Stimulated activated CD4-positive, alpha-beta T cell treated with anti-CD3 and anti-CD28 coated beads, Interleukin-2, amount 100 ng/mL, for 4 hours (primary cell): Measurements from ENCODE around the gene NPPB.

Experiments used
- DNase-seq: peaks from one replicate; pipeline ENCODE4 v3.0.0-alpha.2; 2020; ENCODE audit warnings: low read depth

Gene NPPB

GRCh38 chr1:11880911-11881748 is 22.4 kb upstream of the NPPB start:
- no peak for DNase-seq

- DNase-seq = no peak
Measured at GRCh38 chr1:11880181-11880575, 21.4 kb upstream of the NPPB start.

DNA sequence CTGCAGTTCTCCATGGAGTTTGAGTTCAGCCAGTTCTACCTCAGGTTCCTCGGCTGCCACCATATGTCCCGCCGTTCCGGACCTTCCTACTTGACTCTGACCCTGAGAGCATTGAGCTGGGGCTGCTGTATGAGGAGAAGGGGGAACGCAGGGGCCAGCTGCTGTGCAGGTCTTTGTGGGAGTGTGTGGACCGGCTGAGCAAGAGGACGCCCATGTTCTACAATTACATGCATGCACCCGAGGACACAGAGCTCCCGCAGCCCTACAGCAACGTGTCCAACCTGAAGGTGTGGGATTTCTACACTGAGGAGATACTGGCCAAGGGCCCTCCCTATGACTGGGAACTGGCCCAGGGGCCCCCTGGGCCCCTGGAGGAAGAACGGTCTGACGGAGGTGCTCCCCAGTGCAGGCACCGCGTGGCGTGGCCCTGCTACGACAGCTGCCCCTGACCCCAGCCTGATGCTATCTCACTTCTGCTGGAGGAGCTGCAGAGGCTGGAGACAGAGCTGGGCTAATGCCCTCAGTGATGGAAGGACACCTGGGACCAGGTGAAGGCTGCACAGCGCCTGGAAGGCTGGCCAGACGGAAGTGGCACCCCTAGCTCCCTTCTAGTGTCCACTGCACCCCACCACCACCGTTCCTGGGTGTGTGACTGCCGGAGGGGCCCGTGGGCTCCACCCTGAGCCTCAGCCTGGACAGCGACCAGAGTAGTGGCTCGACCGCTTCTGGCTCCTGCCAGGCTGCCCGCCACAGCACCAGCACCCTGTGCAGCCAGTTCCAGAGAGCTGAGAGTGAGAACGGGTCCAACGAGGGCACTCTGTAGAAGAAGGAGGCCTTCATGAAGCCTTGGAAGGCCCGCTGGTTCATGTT is 20.8 kb upstream of the NPPB start:
- no peak for DNase-seq

- DNase-seq = no peak
Measured at GRCh38 chr1:11878891-11879190, 20.1 kb upstream of the NPPB start.

DNA sequence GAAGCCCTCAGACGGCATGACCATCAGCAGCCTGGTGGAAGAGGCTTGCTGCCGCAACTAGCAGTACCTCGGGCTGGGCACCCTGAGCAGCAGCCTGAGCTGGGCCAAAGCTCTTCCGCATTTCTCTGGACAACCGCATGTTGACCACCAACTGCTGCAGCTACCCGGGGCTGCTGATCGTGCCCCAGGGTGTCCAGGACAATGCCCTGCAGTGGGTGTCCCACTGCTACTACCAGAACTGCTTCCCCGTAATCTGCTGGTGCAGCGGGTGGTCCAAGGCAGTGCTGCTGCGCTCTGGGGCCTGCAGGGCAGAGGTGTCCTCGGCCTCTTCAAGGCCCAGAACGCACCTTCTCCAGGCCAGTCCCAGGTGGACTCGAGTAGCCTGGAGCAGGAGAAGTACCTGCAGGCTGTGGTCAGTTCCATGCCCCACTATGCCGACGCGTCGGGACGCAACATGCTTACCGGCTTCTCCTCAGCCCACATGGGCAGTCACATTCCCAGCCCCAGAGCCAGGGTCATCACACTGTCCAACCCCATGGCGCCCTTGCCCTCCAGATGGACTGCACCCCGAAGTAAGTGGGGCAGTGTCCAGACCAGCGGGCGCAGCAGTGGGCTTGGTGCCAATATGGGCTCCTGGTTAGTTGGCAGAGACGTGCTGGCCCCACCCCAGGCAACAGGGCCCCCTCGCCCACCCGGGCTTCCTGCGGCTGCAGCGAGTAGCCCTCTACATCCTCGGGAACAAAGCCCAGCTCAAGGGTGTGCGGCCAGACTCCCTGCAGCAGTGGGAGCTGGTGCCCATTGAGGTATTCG is 19.5 kb upstream of the NPPB start:
- DNase-seq = no peak

GRCh38 chr1:11877074-11877473 is 18.3 kb upstream of the NPPB start:
- DNase-seq = no peak

DNA sequence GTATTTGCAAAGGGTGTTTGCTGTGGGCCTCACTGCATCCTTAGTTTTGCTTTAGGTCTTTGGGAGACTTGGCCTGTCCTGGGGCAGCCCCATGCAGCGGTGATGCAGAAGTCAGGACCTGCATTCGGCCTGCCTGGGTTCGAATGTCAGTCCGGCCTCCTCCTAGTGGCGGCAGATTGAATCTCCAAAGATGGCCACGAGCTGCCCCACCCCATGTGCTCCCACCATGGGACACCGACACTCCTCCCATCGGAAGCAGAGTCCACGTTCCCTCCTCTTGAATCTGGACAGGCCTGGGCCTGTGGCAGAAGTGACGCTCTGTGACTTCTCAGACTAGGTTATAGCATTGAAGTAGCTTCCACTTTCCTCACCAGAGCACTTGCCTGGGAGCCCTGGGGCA is 16.3 kb upstream of the NPPB start:
- DNase-seq = no peak

GRCh38 chr1:11874624-11875023 is 15.9 kb upstream of the NPPB start:
- DNase-seq = no peak

DNA sequence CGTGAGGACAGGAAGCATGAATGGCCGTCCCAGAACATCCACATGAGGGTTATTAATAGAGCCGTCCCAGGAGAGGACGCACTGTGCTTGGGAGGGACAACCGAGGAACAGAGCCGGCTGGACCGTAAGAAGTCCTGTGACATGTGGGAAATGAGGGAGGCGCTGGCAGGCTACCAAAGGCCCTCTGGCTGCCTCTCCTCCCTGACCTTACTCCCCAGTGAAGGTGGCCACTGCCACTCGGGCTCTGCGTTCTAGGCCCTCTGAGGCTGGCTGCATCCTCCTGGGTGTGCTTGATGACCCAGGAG is 15.5 kb upstream of the NPPB start:
- no peak for DNase-seq

DNA sequence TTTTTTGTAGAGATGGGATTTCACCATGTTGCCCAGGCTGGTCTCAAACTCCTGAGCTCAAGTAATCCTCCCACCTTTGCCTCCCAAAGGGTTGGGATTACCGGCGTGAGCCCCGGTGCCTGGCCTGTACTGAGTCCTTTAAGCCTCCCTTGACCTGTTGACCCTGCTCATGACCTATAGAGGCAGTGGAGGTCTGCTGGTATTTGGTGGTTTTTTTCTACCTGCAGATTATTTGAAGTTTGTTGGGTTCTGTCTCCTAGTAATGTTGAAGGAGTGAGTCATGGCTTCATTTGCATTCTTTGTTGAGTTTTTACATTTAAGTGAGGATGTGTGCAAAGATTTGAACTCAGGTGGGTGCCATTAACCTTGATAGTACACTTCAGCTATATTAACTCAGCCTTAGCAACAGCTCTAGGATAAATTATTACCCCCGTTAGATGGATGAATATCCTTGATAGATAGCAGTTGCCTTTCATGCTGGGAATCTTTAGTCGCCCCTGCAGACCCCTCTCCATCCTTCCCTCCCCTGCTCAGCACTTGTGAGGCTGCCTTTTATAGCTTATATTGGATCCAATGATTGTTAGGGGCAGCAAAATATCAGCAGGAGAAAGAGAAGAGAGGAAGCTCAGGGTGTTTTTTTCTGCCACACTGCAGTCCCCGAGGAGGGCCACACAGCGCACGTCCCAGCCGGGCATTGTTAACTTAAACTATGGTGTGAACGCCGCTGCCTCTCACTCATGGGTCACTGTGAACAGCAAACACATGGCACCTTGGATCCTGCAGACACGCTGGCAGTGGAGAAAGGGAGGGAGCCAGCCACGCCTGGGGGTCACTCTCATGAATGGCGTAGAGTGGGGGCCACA is 14.9 kb upstream of the NPPB start:
- DNase-seq = no peak

DNA sequence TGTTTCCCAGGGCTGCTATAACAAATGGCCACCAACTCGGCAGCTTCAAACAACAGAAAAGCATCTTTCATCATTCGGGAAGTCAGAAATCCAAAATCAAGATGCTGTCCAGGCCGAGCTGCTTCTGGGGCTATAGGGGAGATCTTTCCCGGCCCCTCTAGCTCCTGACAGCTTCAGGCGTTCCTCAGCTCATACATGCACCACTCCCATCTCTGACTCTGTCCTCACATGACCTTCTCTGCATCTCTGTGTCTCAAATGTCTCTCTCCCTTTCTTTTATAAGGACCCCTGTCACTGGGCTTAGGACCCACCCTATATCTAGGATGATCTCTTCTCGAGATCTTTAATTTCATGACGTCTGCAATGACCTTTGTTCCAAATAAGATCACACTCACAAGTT is 13.8 kb upstream of the NPPB start:
- DNase-seq = no peak

DNA sequence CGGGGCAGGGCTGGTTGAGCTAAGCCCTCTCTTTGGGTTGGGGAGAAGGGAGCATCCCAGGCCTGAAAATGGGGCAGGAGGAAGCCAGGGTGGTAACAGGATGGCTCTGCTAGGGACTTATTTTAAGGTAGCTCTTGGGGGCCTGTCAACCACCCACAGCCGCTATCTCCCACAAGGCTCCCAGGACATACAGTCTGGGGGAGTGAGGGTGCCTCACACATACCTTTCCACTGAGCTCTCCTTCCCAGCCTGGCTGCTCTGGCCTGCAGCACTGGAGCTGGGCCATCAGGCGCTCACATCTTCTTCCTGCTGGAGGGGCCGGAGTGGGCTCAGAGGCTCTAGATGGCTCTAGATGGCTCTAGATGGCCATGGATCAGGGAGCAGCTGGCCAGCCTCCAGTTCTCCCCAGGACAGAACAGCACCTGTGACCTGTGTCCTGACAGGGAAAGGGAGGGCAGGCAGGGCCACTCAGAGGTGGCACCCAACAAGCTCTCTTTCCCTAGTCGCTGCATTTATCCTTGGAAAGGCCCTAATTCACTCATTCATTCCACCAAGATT is 11.0 kb upstream of the NPPB start:
- no peak for DNase-seq

- DNase-seq = no peak
Measured at GRCh38 chr1:11869104-11869503, 10.4 kb upstream of the NPPB start.

- no peak for DNase-seq
Measured at GRCh38 chr1:11868331-11868980, 9.7 kb upstream of the NPPB start.

GRCh38 chr1:11862890-11863289 is 4.1 kb upstream of the NPPB start:
- no peak for DNase-seq

- DNase-seq = no peak
Measured at GRCh38 chr1:11860587-11860986, 1.8 kb upstream of the NPPB start.

DNA sequence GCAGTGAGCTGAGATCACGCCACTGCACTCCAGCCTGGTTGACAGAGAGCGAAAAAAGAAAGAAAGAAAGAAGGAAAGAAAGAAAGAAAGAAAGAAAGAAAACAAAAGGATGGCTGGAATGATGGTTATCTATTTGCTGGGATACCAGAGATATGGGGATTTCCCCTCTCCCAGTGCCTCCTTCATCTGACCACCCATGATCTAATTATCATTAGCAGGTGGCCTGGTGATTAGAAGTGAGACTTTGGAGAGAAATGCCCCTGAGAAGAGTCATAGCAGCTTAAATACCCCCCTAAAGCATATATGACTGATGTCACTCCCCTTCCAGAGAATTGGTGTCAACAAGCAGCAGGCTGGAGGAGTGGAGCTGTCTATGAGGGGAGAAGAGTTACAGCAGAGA is 1.3 kb upstream of the NPPB start:
- no peak for DNase-seq

DNA sequence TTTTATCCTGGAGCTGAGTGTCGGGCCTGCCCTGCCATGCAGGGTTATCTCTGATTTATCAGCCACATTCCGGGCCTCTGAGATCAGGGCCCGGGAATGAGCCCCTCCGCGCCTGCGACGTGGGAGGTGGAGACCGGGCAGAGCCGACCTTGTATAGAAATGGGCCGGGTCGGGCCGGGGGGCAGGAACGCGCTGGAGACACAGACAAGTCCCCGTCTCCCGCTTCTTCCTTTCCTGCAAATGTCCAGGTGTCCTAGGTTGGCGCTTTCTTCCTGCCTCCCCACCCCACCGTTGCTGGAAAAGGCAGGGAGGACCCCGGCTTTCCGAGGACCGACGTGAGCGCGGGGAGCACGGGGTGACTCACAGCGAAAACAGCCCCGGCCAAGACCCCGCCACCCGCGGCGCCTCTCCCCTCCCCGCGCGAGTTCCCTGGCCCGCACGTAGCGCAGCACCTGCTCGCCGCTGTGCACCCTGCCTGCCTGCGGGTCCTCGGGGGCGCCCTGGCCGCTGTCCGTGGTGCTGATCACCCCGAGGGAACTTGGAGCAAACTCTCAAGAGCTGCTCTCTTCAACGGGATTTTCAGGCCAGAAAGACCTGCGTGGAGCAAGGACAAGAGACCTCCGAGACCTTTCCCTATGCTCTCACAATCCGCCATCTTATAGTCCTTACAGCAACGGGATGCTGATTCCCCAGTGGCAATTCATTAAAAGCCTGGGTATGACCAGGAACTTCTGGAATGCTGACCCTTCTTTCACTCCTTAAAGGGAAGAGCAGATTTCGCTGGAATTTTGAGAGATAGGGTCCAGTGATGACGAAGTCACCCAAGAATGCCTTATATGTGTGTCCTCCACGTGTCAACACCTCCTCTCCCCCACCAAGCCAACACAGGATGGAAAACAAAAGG is 475 bp upstream of the NPPB start:
- DNase-seq = peak; percentile 33

DNA sequence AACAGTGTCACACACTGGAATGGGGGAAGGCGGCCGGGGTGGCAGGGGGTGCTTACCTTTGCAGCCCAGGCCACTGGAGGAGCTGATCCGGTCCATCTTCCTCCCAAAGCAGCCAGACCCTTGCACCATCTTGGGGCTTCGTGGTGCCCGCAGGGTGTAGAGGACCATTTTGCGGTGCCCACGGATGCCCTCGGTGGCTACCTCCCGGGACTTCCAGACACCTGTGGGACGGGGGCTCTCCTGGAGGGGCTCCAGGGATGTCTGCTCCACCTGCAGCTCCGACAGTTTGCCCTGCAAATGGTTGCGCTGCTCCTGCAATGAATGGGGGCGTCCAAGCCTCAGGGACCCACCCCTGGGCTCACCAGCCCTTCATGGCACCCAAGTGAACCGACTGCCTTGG is 587 bp downstream of the NPPB start:
- no peak for DNase-seq
